ENCODE data around the gene CIZ1. TPM values are rescaled to one million over a fixed set of nuclear protein-coding genes. Genes with fewer than 3 reads are reported as not detected.
A peak's percentile ranks its signal among the peaks of the same experiment; 100 is the strongest.

CIZ1 gene
- total RNA-seq, 1 experiment from 2014 or later = 111 TPM

- Histone ChIP-seq H3K4me3 (ENCODE audit: low read depth in 2 of 2, low read length in 2 of 2) (no peak overlapping the region), H3K36me3 (ENCODE audit: control insufficient read depth, insufficient read depth, low read length) (peaks cover 2% of the 10 kb centered on the region; the same call in 1 of the 2 replicates), H3K4me1 (ENCODE audit: control insufficient read depth, insufficient read depth, low read length) (no peaks in the 10 kb centered on the region), H3K27ac (ENCODE audit: low read length) (no peak overlapping the region), H3K27me3 (ENCODE audit: control insufficient read depth, insufficient read depth, low read length) (no peaks in the 10 kb centered on the region), H3K9me3 (ENCODE audit: control insufficient read depth, insufficient read depth, low read depth, low read length) (no peaks in the 10 kb centered on the region)
- CTCF ChIA-PET = no interaction called here
- intact Hi-C loops (cut with micrococcal nuclease; ENCODE audit: unreplicated experiment) = no loop called here
- TSS peak; percentile 64 for BruUV-seq (replicated peaks)
- in situ Hi-C loops (cut with HindIII; ENCODE audit: low pct_unique_long_range_greater_than_20kb, low sequenced_read_pairs) = no loop called here
- no peak for DNase-seq (ENCODE audit: low read depth, low spot score)
- TF ChIP-seq, protein P1, sequence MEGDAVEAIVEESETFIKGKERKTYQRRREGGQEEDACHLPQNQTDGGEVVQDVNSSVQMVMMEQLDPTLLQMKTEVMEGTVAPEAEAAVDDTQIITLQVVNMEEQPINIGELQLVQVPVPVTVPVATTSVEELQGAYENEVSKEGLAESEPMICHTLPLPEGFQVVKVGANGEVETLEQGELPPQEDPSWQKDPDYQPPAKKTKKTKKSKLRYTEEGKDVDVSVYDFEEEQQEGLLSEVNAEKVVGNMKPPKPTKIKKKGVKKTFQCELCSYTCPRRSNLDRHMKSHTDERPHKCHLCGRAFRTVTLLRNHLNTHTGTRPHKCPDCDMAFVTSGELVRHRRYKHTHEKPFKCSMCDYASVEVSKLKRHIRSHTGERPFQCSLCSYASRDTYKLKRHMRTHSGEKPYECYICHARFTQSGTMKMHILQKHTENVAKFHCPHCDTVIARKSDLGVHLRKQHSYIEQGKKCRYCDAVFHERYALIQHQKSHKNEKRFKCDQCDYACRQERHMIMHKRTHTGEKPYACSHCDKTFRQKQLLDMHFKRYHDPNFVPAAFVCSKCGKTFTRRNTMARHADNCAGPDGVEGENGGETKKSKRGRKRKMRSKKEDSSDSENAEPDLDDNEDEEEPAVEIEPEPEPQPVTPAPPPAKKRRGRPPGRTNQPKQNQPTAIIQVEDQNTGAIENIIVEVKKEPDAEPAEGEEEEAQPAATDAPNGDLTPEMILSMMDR (IDR thresholded peaks at IDR 0.05) = no peak
- no peak for TF ChIP-seq TCF7L2 (IDR thresholded peaks at IDR 0.05; ENCODE audit: low read depth, low read length)
- TF ChIP-seq SIN3A (IDR thresholded peaks at IDR 0.05; ENCODE audit: borderline replicate concordance, insufficient read depth, low read depth, low read length) = no peak
- no peak for TF ChIP-seq REST (IDR thresholded peaks at IDR 0.05; ENCODE audit: insufficient read depth in 1 of 2, low read depth in 2 of 2, low read length in 1 of 2)
- TF ChIP-seq POLR2AphosphoS5 (IDR thresholded peaks at IDR 0.05; ENCODE audit: low read depth, low read length) = no peak
- POLR2A ChIA-PET = no interaction called here
- ATAC-seq = no peak
Observed at GRCh38 chr9:128175102-128175563, 16.2 kb downstream of the CIZ1 start.

GRCh38 chr9:128174062-128174461, 17.3 kb downstream of the CIZ1 start:
- H3K27ac ChIP-seq (ENCODE audit: low read length) = no peak overlapping the region
- DNase-seq (ENCODE audit: low read depth, low spot score) = no peak
- no peak for ATAC-seq
- BruUV-seq (replicated peaks) = no TSS peak
- no peaks in the 10 kb centered on the region for H3K27me3 ChIP-seq (ENCODE audit: control insufficient read depth, insufficient read depth, low read length)
- ChIA-PET POLR2A (no interaction called here), CTCF (no interaction called here)
- TF ChIP-seq, protein P1 (IDR thresholded peaks at IDR 0.05) = no peak
- TF ChIP-seq SIN3A (IDR thresholded peaks at IDR 0.05; ENCODE audit: borderline replicate concordance, insufficient read depth, low read depth, low read length) (no peak), REST (IDR thresholded peaks at IDR 0.05; ENCODE audit: insufficient read depth in 1 of 2, low read depth in 2 of 2, low read length in 1 of 2) (no peak), TCF7L2 (IDR thresholded peaks at IDR 0.05; ENCODE audit: low read depth, low read length) (no peak), POLR2AphosphoS5 (IDR thresholded peaks at IDR 0.05; ENCODE audit: low read depth, low read length) (no peak)
- H3K36me3 ChIP-seq (ENCODE audit: control insufficient read depth, insufficient read depth, low read length) = peaks cover under 1% of the 10 kb centered on the region; the same call in 1 of the 2 replicates
- in situ Hi-C loops (cut with HindIII; ENCODE audit: low pct_unique_long_range_greater_than_20kb, low sequenced_read_pairs) (no loop called here), intact Hi-C loops (cut with micrococcal nuclease; ENCODE audit: unreplicated experiment) (no loop called here)
- H3K4me1 ChIP-seq (ENCODE audit: control insufficient read depth, insufficient read depth, low read length) = no peaks in the 10 kb centered on the region
- H3K9me3 ChIP-seq (ENCODE audit: control insufficient read depth, insufficient read depth, low read depth, low read length) = no peaks in the 10 kb centered on the region
- no peak overlapping the region for H3K4me3 ChIP-seq (ENCODE audit: low read depth in 2 of 2, low read length in 2 of 2)
